Prostate gland (tissue), 2 donors: ENCODE results near the gene CCDC78. TPM values are rescaled to one million over a fixed set of nuclear protein-coding genes. Genes with fewer than 3 reads are reported as not detected.

Experiments used
- DNase-seq: peaks from one replicate; pipeline ENCODE4 v3.0.0-alpha.2; 2019; ENCODE audit warnings: low spot score
- H3K27ac ChIP-seq, 2 donors: fragments of 200-600 bp; sonication (generic); 2 replicates each; pipeline ENCODE4 v1.5.1; 2017 to 2019
- H3K27me3 ChIP-seq: fragments of 200-600 bp; sonication (generic); replicated peaks from 2 replicates; pipeline ENCODE4 v1.5.1; 2019; ENCODE audit not compliant: insufficient read depth
- H3K36me3 ChIP-seq, 2 donors: fragments of 200-600 bp; sonication (generic); 1 replicate in 1 of 2; 2 replicates in 1 of 2; pipeline versions ENCODE4 v1.5.1 to v1.8.1; 2017 to 2019
- H3K4me1 ChIP-seq: fragments of 200-600 bp; sonication (generic); replicated peaks from 2 replicates; pipeline ENCODE4 v1.5.1; 2019
- H3K4me3 ChIP-seq, 2 donors: fragments of 200-600 bp; sonication (generic); 2 replicates each; pipeline ENCODE4 v1.5.1; 2017 to 2019
- H3K9me3 ChIP-seq: fragments of 200-600 bp; sonication (generic); 2 replicates; pipeline ENCODE4 v1.5.1; 2017
- POLR2A ChIP-seq: fragments of 450-650 bp; IDR thresholded peaks from one replicate; pipeline ENCODE4 v1.6.1; 2016; ENCODE audit warnings: antibody characterized with exemption, mild to moderate bottlenecking
- POLR2AphosphoS5 ChIP-seq: sonication (generic); formaldehyde crosslinking; IDR thresholded peaks from one replicate; pipeline ENCODE4 v1.6.1; 2017; ENCODE audit warnings: antibody characterized with exemption
- WGBS: methylation state at CpG from one replicate; pipeline ENCODE4 v1.1.5; 2018; 5-methylcytosine and 5-hydroxymethylcytosine counted together
- intact Hi-C: fragments of 100-400 bp; cut with DNase I; formaldehyde crosslinking; loops from one replicate; pipeline ENCODE4 v1.14.2; 2022
- total RNA-seq, 2 donors: library from RNA; depleted of rRNA; stranded (reverse); fragments of >200 nt; gene quantifications; one replicate each; pipeline ENCODE4 v1.1.0, GENCODE V29; 2016
- TF ChIP-seq, protein P1 (sequence below), 4 experiments: fragments of 200-600 bp in 2 of 4; fragments of 450-650 bp in 2 of 4; sonication (generic) in 2 of 4; IDR thresholded peaks; 1 replicate in 3 of 4; 2 replicates in 1 of 4; pipeline ENCODE4 v1.5.1; 2016 to 2019; ENCODE audit warnings: antibody characterized with exemption in 4 of 4, mild to moderate bottlenecking in 2 of 4, moderate library complexity in 2 of 4

The CCDC78 gene
- total RNA-seq, 2 donors from 2014 or later, result 2.3 to 3.0 TPM

DNA sequence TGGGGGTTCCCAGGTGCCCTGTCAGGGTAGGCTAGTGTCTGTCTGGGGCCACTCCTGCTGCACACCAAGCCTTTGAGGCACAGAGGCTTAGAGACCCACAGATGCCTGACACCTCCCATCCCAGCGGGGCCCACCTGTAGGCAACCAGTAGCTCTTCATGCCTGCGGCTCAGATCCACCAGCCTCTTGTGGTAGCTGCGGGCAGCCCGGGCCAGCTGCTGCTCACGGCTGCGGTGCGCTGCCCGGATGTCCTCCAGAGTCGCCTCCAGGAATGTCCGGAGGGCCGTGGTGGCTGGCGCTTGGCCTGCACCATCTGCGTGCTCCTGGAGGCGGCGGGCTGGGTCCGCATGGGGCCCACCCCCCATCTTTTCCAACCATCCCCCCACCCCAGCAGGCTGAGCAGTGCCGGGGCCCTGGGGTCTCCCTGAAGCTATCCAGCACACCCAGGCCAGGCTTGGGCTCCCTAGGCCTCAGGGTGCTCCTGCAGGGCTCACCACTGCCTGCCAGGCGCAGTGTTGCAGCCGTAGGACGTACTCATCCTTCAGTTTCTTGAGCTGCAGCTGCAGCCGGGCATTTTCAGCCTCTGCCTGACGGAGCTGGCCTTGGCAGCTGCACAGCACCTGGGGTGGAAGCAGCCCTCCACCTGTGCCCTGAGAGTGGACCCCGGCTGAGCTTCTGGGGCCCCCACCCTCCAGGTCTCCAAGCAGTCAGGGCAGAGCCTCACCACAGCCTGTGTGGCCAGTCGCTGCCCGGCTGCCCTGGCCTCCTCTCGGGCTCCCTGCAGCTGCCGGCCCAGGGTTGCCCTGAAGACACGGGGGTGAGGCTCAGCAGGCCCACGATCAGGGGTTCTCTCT, 1.8 kb downstream of the CCDC78 start:
- no peak for DNase-seq
- Histone ChIP-seq H3K9me3 (no peaks in the 10 kb centered on the region), H3K4me3 (no peak overlapping the region), H3K36me3 (no peaks in the 10 kb centered on the region), H3K27me3 (no peaks in the 10 kb centered on the region), H3K27ac (no peak overlapping the region), H3K4me1 (peaks cover 33% of the 10 kb centered on the region)
- intact Hi-C loops, result no loop called here
- TF ChIP-seq POLR2A, result no peak
- no peak for TF ChIP-seq POLR2AphosphoS5
- TF ChIP-seq, protein P1, sequence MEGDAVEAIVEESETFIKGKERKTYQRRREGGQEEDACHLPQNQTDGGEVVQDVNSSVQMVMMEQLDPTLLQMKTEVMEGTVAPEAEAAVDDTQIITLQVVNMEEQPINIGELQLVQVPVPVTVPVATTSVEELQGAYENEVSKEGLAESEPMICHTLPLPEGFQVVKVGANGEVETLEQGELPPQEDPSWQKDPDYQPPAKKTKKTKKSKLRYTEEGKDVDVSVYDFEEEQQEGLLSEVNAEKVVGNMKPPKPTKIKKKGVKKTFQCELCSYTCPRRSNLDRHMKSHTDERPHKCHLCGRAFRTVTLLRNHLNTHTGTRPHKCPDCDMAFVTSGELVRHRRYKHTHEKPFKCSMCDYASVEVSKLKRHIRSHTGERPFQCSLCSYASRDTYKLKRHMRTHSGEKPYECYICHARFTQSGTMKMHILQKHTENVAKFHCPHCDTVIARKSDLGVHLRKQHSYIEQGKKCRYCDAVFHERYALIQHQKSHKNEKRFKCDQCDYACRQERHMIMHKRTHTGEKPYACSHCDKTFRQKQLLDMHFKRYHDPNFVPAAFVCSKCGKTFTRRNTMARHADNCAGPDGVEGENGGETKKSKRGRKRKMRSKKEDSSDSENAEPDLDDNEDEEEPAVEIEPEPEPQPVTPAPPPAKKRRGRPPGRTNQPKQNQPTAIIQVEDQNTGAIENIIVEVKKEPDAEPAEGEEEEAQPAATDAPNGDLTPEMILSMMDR (IDR thresholded peaks at IDR 0.05), result no peak
- 82% methylated on average over 24 of the region's 29 CpGs for WGBS

DNA sequence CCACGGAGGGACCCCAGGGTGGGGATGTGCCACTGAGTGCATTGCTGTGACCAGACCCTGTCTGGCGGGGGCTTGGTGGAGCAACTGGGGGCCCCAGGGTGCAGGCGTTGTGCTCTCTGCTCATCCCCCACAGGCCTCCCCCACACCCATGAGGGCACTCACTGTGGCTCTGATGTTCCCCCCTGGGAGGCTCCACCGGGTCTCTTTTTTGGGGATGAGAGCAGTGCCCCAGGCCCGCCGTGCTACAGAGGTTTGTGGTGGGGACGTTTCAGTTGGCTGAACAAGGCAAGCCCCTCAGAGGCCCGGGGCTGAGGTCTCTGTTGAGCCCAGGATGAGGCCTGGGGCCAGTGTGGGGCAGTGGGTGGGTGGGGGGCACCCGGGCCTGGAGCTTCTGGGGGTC, 2.5 kb downstream of the CCDC78 start:
- H3K27me3 ChIP-seq, result no peaks in the 10 kb centered on the region
- H3K9me3 ChIP-seq, result no peaks in the 10 kb centered on the region
- no peak overlapping the region for H3K4me3 ChIP-seq
- H3K4me1 ChIP-seq, result peaks cover 32% of the 10 kb centered on the region
- no peaks in the 10 kb centered on the region for H3K36me3 ChIP-seq
- TF ChIP-seq POLR2AphosphoS5 (no peak), POLR2A (no peak)
- TF ChIP-seq, protein P1 (IDR thresholded peaks at IDR 0.05), result no peak
- no peak overlapping the region for H3K27ac ChIP-seq
- intact Hi-C loops, result no loop called here
- 83% methylated on average over 9 of the region's 9 CpGs for WGBS
- DNase-seq, result no peak

DNA sequence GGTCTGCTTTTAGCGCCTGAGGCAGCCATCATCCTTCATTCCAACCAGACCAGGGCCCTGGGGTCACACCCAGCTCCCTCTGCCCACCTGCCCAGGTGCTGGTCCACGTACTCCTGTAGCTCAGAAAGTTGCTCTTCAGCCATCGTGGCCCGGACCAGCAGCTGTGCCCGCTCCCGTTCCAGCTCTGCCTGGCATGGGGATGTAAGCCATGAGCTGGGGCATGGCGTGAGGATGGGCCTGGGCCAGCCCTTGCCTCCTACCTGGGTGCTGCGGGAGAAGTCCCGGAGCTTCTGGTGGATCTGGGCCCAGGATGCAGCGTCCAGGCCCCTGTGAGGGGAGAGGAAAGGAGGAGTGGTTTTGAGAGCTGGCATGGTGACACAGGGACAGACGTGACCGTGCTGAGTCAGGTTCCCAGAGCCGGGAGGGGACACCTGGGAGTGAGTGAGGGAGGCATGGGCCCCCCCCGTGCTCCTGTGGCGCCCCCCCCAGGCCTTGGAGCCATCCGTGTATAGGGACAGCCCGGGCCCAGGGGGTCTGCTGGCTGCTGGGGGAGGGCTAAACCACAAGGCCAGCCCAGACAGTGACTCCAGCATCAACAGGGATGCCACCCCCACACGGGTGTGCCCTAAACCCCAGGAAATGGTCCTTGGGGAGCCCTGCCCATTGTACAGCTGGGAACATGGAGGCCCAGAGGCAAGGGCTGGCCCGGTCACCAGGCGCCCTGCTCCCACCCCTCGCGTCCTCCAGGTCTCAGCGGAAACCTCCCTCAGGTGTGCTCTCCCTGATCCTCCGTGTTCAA, 3.2 kb downstream of the CCDC78 start:
- Histone ChIP-seq H3K27ac (no peak overlapping the region), H3K9me3 (no peaks in the 10 kb centered on the region), H3K36me3 (no peaks in the 10 kb centered on the region), H3K27me3 (no peaks in the 10 kb centered on the region), H3K4me1 (peaks cover 25% of the 10 kb centered on the region), H3K4me3 (no peak overlapping the region)
- WGBS, result 85% methylated on average over 24 of the region's 24 CpGs
- TF ChIP-seq, protein P1 (IDR thresholded peaks at IDR 0.05), result no peak
- no peak for TF ChIP-seq POLR2A
- TF ChIP-seq POLR2AphosphoS5, result no peak
- intact Hi-C loops, result no loop called here
- no peak for DNase-seq

DNA sequence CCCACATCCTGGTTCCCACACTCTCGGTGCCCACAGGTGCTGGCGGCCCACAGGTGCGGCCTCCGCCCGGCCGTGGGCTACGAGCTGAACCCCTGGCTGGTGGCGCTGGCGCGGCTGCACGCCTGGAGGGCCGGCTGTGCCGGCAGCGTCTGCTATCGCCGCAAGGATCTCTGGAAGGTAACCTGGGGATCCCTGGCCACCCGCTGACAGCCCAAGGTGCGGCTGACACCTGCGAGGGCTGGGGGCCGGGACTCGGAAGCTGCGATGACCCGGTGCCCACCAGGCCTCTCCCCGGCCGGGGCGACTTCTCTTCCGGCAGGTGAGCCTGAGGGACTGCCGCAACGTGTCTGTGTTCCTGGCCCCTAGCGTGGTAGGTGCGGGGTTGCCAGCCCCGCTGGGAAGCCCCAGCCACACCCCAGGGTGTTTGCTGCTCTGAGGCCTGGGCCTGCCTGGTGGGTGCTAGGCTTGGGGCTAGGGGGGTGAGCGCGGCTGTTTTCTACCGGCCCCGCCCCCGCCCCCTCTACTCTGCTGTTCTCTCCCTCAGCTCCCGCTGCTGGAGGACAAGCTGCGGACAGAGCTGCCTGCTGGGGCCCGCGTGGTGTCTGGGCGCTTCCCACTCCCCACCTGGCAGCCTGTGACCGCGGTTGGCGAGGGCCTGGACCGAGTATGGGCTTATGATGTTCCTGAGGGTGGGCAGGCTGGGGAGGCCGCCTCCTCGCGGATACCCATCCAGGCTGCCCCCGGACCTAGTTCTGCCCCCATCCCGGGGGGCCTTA, 4.3 kb downstream of the CCDC78 start:
- H3K4me1 ChIP-seq, result peaks cover 15% of the 10 kb centered on the region

More for the DNA sequence above, 4.3 kb downstream of the CCDC78 start:
- H3K9me3 ChIP-seq, result no peaks in the 10 kb centered on the region
- intact Hi-C loops, result no loop called here
- WGBS, result 89% methylated on average over 46 of the region's 51 CpGs
- peak overlapping the region in 1 of 2 donors; percentile 76 for H3K27ac ChIP-seq
- no peaks in the 10 kb centered on the region for H3K27me3 ChIP-seq
- DNase-seq, result no peak
- H3K36me3 ChIP-seq, result no peaks in the 10 kb centered on the region
- H3K4me3 ChIP-seq, result peak overlapping the region; percentile 61 to 79
- TF ChIP-seq, protein P1 (IDR thresholded peaks at IDR 0.05), result no peak
- TF ChIP-seq POLR2AphosphoS5, result no peak
- TF ChIP-seq POLR2A, result no peak
